IPS-15b (cell line): Measurements from ENCODE around the gene CACNB1.

ENCODE experiments used
- H3K27me3 ChIP-seq: one replicate; pipeline ENCODE4 v1.6.1; 2013; ENCODE audit warnings: low read length; ENCODE audit not compliant: control insufficient read depth, insufficient read depth
- H3K36me3 ChIP-seq: one replicate; pipeline ENCODE4 v1.6.1; 2013; ENCODE audit warnings: low read length; ENCODE audit not compliant: control insufficient read depth, insufficient read depth
- H3K4me1 ChIP-seq: one replicate; pipeline ENCODE4 v1.6.1; 2013; ENCODE audit warnings: mild to moderate bottlenecking, low read length; ENCODE audit not compliant: control insufficient read depth, insufficient read depth
- H3K4me3 ChIP-seq: one replicate; pipeline ENCODE4 v1.5.1; 2013; ENCODE audit warnings: low read depth, low read length
- H3K9ac ChIP-seq: one replicate; pipeline ENCODE4 v1.6.1; 2013; ENCODE audit warnings: low read depth, mild to moderate bottlenecking, low read length
- H3K9me3 ChIP-seq: one replicate; pipeline ENCODE4 v1.6.1; 2013; ENCODE audit warnings: mild to moderate bottlenecking, low read length; ENCODE audit not compliant: control insufficient read depth, insufficient read depth

CACNB1 gene

GRCh38 chr17:39196241-39196807, 1.1 kb downstream of the CACNB1 start:
- Histone ChIP-seq H3K4me1 (peaks cover 17% of the 10 kb centered on the region), H3K36me3 (peaks cover 22% of the 10 kb centered on the region), H3K9ac (no peak overlapping the region), H3K4me3 (peak overlapping the region; percentile 45), H3K9me3 (no peaks in the 10 kb centered on the region), H3K27me3 (no peaks in the 10 kb centered on the region)

GRCh38 chr17:39195568-39196160, 1.8 kb downstream of the CACNB1 start:
- Histone ChIP-seq H3K27me3 (no peaks in the 10 kb centered on the region), H3K4me1 (peaks cover 17% of the 10 kb centered on the region), H3K9me3 (no peaks in the 10 kb centered on the region), H3K36me3 (peaks cover 22% of the 10 kb centered on the region), H3K4me3 (peak overlapping the region; percentile 45), H3K9ac (no peak overlapping the region)

- peak overlapping the region; percentile 45 for H3K4me3 ChIP-seq
- H3K9me3 ChIP-seq = no peaks in the 10 kb centered on the region
- H3K4me1 ChIP-seq = peaks cover 17% of the 10 kb centered on the region
- peaks cover 22% of the 10 kb centered on the region for H3K36me3 ChIP-seq
- H3K27me3 ChIP-seq = no peaks in the 10 kb centered on the region
- no peak overlapping the region for H3K9ac ChIP-seq
These were observed 2.4 kb downstream of the CACNB1 start for GRCh38 chr17:39194985-39195524.

GRCh38 chr17:39194089-39194984, 3.1 kb downstream of the CACNB1 start:
- Histone ChIP-seq H3K27me3 (no peaks in the 10 kb centered on the region), H3K4me3 (peak overlapping the region; percentile 45), H3K9me3 (no peaks in the 10 kb centered on the region), H3K4me1 (peaks cover 17% of the 10 kb centered on the region), H3K9ac (no peak overlapping the region), H3K36me3 (peaks cover 22% of the 10 kb centered on the region)

- Histone ChIP-seq H3K4me3 (no peak overlapping the region), H3K9me3 (no peaks in the 10 kb centered on the region), H3K9ac (no peak overlapping the region), H3K36me3 (peaks cover 22% of the 10 kb centered on the region), H3K27me3 (no peaks in the 10 kb centered on the region), H3K4me1 (peaks cover 12% of the 10 kb centered on the region)
These were observed 4.1 kb downstream of the CACNB1 start for GRCh38 chr17:39193346-39193745.

GRCh38 chr17:39192901-39193300, 4.6 kb downstream of the CACNB1 start:
- H3K36me3 ChIP-seq = peaks cover 22% of the 10 kb centered on the region
- H3K4me3 ChIP-seq = no peak overlapping the region
- no peaks in the 10 kb centered on the region for H3K9me3 ChIP-seq
- peaks cover 11% of the 10 kb centered on the region for H3K4me1 ChIP-seq
- no peak overlapping the region for H3K9ac ChIP-seq
- H3K27me3 ChIP-seq = no peaks in the 10 kb centered on the region

GRCh38 chr17:39191750-39192510, 5.5 kb downstream of the CACNB1 start:
- Histone ChIP-seq H3K4me1 (peaks cover 11% of the 10 kb centered on the region), H3K9me3 (no peaks in the 10 kb centered on the region), H3K27me3 (no peaks in the 10 kb centered on the region), H3K4me3 (no peak overlapping the region), H3K9ac (no peak overlapping the region), H3K36me3 (peaks cover 28% of the 10 kb centered on the region)

- Histone ChIP-seq H3K9ac (no peak overlapping the region), H3K27me3 (no peaks in the 10 kb centered on the region), H3K4me3 (no peak overlapping the region), H3K4me1 (no peaks in the 10 kb centered on the region), H3K9me3 (no peaks in the 10 kb centered on the region), H3K36me3 (peaks cover 41% of the 10 kb centered on the region)
These were observed 10.2 kb downstream of the CACNB1 start for GRCh38 chr17:39187152-39187830.

- H3K27me3 ChIP-seq = no peaks in the 10 kb centered on the region
- H3K4me1 ChIP-seq = no peaks in the 10 kb centered on the region
- no peak overlapping the region for H3K4me3 ChIP-seq
- H3K9ac ChIP-seq = no peak overlapping the region
- no peaks in the 10 kb centered on the region for H3K9me3 ChIP-seq
- peaks cover 36% of the 10 kb centered on the region for H3K36me3 ChIP-seq
These were observed 10.9 kb downstream of the CACNB1 start for GRCh38 chr17:39186481-39187002.

- no peaks in the 10 kb centered on the region for H3K9me3 ChIP-seq
- no peak overlapping the region for H3K9ac ChIP-seq
- no peak overlapping the region for H3K4me3 ChIP-seq
- H3K36me3 ChIP-seq = peaks cover 33% of the 10 kb centered on the region
- H3K27me3 ChIP-seq = no peaks in the 10 kb centered on the region
- no peaks in the 10 kb centered on the region for H3K4me1 ChIP-seq
These were observed 13.7 kb downstream of the CACNB1 start for GRCh38 chr17:39183720-39184119.

GRCh38 chr17:39183045-39183444, 14.4 kb downstream of the CACNB1 start:
- Histone ChIP-seq H3K27me3 (no peaks in the 10 kb centered on the region), H3K4me1 (no peaks in the 10 kb centered on the region), H3K4me3 (no peak overlapping the region), H3K9ac (no peak overlapping the region), H3K36me3 (peaks cover 33% of the 10 kb centered on the region), H3K9me3 (no peaks in the 10 kb centered on the region)
